Measurements from ENCODE around the gene RSRP1.

DNA sequence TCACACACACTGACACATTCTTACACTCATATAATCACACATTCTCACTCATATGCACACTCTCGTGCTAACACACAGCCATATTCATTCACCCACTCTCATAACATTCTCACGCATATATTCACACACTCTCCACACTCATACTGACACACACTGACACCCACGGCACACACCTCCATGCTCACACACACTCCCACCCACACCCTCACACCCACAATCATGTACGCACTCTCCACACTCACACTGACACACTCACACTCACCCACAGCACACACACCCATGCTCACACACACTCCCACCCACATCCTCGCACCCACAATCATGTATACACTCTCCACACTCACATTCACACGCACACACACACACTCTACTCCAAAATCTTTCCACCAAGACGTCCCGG, 53.2 kb downstream of the RSRP1 start:
- TF ChIP-seq GATA3 (IDR thresholded peaks at IDR 0.05; ENCODE audit: low read depth, low read length), result no peak
- no peak for TF ChIP-seq GATA2 (IDR thresholded peaks at IDR 0.05; ENCODE audit: low read depth, low read length)
